Osteocyte (in vitro differentiated cells): ENCODE measurements around the gene CCDC83. TPM values are rescaled to one million over a fixed set of nuclear protein-coding genes. Genes with fewer than 3 reads are reported as not detected.

Experiments used
- DNase-seq: peaks from one replicate; pipeline ENCODE4 v3.0.0; 2021; ENCODE audit warnings: mixed read lengths; ENCODE audit not compliant: unreplicated experiment; ENCODE audit errors: extremely low spot score
- H3K27ac Mint-ChIP-seq: one replicate; pipeline ENCODE4 v1.8.0; 2021; ENCODE audit warnings: mild to moderate bottlenecking, mixed read lengths; ENCODE audit not compliant: unreplicated experiment
- H3K27me3 Mint-ChIP-seq: one replicate; pipeline ENCODE4 v1.8.0; 2021; ENCODE audit warnings: mixed read lengths; ENCODE audit not compliant: unreplicated experiment
- H3K36me3 Mint-ChIP-seq: one replicate; pipeline ENCODE4 v1.8.0; 2021; ENCODE audit warnings: mixed read lengths; ENCODE audit not compliant: unreplicated experiment
- H3K4me1 Mint-ChIP-seq: one replicate; pipeline ENCODE4 v1.8.0; 2021; ENCODE audit warnings: mixed read lengths; ENCODE audit not compliant: unreplicated experiment
- H3K4me3 Mint-ChIP-seq: one replicate; pipeline ENCODE4 v1.8.0; 2021; ENCODE audit warnings: mild to moderate bottlenecking, moderate library complexity, mixed read lengths; ENCODE audit not compliant: unreplicated experiment
- H3K9me3 Mint-ChIP-seq: one replicate; pipeline ENCODE4 v1.8.0; 2021; ENCODE audit warnings: mixed read lengths; ENCODE audit not compliant: unreplicated experiment
- total RNA-seq: library from RNA; stranded (reverse); gene quantifications from 2 replicates; pipeline ENCODE4 v1.2.1, GENCODE V29; 2021
- TF ChIP-seq, protein P1 (sequence below): fragments of 200-600 bp; sonication (generic); IDR thresholded peaks from 2 replicates; pipeline ENCODE4 v1.5.0; 2021; ENCODE audit warnings: antibody characterized with exemption, mild to moderate bottlenecking, moderate library complexity

The CCDC83 gene
- total RNA-seq, 1 donor from 2014 or later = not detected

DNA sequence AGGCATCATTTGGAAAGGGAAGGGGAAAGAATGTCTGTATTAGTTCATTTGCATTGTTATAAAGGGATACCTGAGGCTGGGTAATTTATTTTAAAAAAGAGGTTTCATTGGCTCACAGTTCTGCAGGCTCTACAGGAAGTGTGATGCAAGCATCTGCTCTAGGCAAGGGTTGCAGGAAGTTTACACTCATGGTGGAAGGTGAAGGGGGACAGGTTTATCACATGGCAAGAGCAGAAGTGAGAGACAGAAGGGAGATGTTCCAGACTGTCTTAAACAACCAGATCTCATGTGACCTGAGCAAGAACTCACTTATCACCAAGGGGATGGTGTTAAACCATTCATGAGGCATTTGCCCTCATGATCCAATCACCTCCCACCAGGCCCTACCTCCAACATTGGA is 90.6 kb downstream of the CCDC83 start:
- H3K27me3 Mint-ChIP-seq = no peaks in the 10 kb centered on the region
- no peak overlapping the region for H3K27ac Mint-ChIP-seq
- DNase-seq = no peak
- H3K4me3 Mint-ChIP-seq = no peak overlapping the region
- H3K4me1 Mint-ChIP-seq = peaks cover 24% of the 10 kb centered on the region
- TF ChIP-seq, protein P1, sequence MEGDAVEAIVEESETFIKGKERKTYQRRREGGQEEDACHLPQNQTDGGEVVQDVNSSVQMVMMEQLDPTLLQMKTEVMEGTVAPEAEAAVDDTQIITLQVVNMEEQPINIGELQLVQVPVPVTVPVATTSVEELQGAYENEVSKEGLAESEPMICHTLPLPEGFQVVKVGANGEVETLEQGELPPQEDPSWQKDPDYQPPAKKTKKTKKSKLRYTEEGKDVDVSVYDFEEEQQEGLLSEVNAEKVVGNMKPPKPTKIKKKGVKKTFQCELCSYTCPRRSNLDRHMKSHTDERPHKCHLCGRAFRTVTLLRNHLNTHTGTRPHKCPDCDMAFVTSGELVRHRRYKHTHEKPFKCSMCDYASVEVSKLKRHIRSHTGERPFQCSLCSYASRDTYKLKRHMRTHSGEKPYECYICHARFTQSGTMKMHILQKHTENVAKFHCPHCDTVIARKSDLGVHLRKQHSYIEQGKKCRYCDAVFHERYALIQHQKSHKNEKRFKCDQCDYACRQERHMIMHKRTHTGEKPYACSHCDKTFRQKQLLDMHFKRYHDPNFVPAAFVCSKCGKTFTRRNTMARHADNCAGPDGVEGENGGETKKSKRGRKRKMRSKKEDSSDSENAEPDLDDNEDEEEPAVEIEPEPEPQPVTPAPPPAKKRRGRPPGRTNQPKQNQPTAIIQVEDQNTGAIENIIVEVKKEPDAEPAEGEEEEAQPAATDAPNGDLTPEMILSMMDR = no peak
- no peaks in the 10 kb centered on the region for H3K36me3 Mint-ChIP-seq
- H3K9me3 Mint-ChIP-seq = no peaks in the 10 kb centered on the region

DNA sequence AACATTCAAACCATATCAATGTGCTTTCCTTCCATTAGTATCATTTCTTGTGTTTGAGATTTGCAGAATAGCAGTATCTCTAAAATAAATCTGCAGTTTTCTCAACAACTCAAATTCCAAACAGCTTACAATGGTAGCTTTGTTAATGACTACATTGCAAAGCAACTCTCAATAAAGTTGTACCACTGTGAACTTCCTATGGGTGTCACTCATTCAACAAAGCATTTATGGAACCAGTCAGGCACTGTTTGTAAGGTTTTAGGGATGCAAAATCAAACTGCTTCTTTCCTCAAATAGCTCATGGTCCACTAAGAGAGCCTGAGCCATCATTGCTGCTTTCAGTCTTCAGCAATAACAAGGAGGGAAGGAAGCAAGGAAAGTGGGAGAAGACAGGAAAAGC is 91.0 kb downstream of the CCDC83 start:
- no peaks in the 10 kb centered on the region for H3K27me3 Mint-ChIP-seq
- H3K4me1 Mint-ChIP-seq = peaks cover 25% of the 10 kb centered on the region
- DNase-seq = no peak
- no peak overlapping the region for H3K4me3 Mint-ChIP-seq
- no peaks in the 10 kb centered on the region for H3K9me3 Mint-ChIP-seq
- H3K27ac Mint-ChIP-seq = no peak overlapping the region
- H3K36me3 Mint-ChIP-seq = peaks cover under 1% of the 10 kb centered on the region
- TF ChIP-seq, protein P1 = no peak

DNA sequence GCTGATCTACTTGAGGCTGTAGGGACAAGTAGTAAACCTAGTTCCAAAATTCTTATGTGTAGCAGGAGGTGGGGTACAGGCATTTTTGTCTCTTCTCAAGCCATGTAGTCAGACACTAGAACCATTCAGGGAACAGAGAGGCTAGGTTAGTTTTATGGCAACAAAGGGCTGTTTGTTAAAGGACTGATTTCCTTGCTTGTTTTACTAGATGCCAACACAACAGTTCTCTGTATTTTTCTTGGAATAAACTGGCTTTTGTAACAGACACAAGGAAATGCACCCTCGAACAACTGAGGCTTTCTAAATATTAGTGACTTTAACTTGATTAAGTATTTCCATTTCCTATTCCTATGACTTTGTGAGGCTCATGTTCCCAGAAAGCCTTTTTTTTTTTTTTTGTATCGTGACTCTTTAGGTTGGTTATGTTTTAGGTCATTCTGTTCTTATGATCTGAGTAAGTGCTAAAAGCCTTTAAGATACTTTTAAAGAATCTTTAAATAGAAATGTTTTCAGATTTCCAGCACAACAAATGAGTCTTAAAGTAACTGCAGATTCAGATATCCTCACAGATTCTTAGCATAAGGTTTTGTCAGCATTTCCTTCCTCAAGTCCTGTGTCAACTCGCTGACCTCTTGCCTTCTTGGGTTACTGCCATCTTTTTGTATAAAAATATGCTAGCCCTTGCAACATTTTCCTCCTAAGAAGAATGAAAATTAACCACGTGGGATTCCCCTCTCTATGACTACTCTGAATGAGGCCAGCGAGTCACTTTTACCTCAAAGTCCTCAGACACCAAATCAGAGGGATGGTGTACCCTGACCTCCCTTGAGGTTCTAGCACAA is 92.5 kb downstream of the CCDC83 start:
- Mint-ChIP-seq H3K36me3 (peaks cover 2% of the 10 kb centered on the region), H3K27ac (peak overlapping the region; percentile 75), H3K4me1 (peaks cover 25% of the 10 kb centered on the region), H3K27me3 (no peaks in the 10 kb centered on the region), H3K9me3 (no peaks in the 10 kb centered on the region), H3K4me3 (no peak overlapping the region)
- TF ChIP-seq, protein P1 = no peak
- no peak for DNase-seq

DNA sequence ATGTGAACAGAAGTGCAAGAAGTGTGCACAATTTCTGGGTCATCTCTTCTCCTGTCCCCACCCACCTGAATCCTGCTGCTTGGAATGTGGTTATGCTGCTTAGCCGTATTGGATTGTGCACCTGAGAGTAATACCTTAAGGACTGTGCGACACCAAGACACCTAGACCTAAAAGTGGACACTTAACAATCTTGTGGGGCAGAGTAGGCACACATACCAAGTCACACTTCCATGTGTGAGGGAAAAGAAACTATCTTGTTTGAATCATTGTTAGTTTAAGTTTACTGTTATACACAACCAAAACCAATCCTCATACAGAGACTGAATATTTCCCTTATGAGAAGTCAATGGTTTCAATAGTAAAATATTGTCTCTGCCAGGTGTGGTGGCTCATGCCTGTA is 93.7 kb downstream of the CCDC83 start:
- peaks cover 10% of the 10 kb centered on the region for H3K36me3 Mint-ChIP-seq
- peak overlapping the region; percentile 75 for H3K27ac Mint-ChIP-seq
- peaks cover 26% of the 10 kb centered on the region for H3K4me1 Mint-ChIP-seq
- H3K9me3 Mint-ChIP-seq = peaks cover 4% of the 10 kb centered on the region
- TF ChIP-seq, protein P1 = no peak
- no peak for DNase-seq
- no peaks in the 10 kb centered on the region for H3K27me3 Mint-ChIP-seq
- H3K4me3 Mint-ChIP-seq = no peak overlapping the region

DNA sequence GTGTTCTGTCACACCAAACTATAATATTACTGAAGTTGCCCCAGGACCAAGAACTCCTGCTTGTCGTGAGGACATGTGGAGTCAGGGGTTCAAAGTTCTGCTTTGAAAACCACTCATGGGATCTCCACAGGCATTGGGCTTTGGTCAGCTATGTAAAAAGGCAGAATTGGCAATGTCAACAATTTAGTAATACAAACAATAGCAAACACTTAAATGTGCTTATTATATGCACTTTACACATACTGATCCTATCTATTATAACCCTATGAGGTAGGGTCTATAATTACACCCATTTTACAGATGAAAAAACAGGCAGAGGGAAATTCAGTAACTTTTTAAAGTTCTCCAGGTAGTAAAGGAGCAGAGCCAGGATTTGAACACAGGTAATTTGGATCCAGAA is 94.6 kb downstream of the CCDC83 start:
- Mint-ChIP-seq H3K4me3 (no peak overlapping the region), H3K9me3 (peaks cover 4% of the 10 kb centered on the region), H3K27me3 (no peaks in the 10 kb centered on the region), H3K4me1 (peaks cover 26% of the 10 kb centered on the region), H3K36me3 (peaks cover 16% of the 10 kb centered on the region), H3K27ac (peak overlapping the region; percentile 44)
- DNase-seq = no peak
- TF ChIP-seq, protein P1 = no peak
